ENCODE data around the gene DENND4A. TPM values are rescaled to one million over a fixed set of nuclear protein-coding genes. Genes with fewer than 3 reads are reported as not detected.

The DENND4A gene
- total RNA-seq, 6 donors from 2014 or later, result 20.9 to 66.4 (median 30.8) TPM

DNA sequence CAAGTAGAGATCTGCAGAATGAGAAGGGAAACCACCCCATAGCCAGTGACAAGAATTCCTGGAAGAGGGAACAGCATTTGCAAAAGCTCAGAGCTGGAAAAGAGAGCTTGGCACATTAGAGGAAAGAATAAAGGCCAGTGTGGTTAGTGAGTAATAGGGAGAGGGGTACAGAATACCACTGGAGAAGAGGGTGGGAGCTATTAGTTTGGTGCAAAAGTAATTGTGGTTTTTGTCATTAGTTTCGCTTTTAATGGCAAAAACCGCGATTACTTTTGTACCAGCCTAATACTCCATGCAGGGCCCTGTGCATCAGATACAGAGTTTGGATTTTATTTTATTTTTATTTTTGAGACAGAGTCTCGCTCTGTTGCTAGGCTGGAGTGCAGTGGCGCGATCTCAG lies 160.6 kb downstream of the DENND4A start:
- Histone ChIP-seq H3K9me3 (no peaks in the 10 kb centered on the region), H3K4me1 (no peaks in the 10 kb centered on the region), H3K27me3 (no peaks in the 10 kb centered on the region), H3K4me3 (no peak overlapping the region), H3K27ac (no peak overlapping the region), H3K36me3 (peaks cover 0 to 5% (median 0%) of the 10 kb centered on the region in 4 donors)
- DNase-seq, result no peak
- TF ChIP-seq POLR2AphosphoS5 (IDR thresholded peaks at IDR 0.05), result no peak
- TF ChIP-seq EP300 (IDR thresholded peaks at IDR 0.05), result no peak
- no peak for TF ChIP-seq POLR2A (IDR thresholded peaks at IDR 0.05)
- TF ChIP-seq, protein P1, sequence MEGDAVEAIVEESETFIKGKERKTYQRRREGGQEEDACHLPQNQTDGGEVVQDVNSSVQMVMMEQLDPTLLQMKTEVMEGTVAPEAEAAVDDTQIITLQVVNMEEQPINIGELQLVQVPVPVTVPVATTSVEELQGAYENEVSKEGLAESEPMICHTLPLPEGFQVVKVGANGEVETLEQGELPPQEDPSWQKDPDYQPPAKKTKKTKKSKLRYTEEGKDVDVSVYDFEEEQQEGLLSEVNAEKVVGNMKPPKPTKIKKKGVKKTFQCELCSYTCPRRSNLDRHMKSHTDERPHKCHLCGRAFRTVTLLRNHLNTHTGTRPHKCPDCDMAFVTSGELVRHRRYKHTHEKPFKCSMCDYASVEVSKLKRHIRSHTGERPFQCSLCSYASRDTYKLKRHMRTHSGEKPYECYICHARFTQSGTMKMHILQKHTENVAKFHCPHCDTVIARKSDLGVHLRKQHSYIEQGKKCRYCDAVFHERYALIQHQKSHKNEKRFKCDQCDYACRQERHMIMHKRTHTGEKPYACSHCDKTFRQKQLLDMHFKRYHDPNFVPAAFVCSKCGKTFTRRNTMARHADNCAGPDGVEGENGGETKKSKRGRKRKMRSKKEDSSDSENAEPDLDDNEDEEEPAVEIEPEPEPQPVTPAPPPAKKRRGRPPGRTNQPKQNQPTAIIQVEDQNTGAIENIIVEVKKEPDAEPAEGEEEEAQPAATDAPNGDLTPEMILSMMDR (IDR thresholded peaks at IDR 0.05), result no peak
- ATAC-seq (ENCODE audit: low FRiP score in 2 of 2), result no peak
- WGBS, 2 donors, result 92% methylated on average over 6 of the region's 6 CpGs

GRCh38 chr15:65630760-65631159 lies 161.3 kb downstream of the DENND4A start:
- DNase-seq (no peak), ATAC-seq (ENCODE audit: low FRiP score in 2 of 2) (no peak)
- TF ChIP-seq POLR2AphosphoS5 (IDR thresholded peaks at IDR 0.05) (no peak), POLR2A (IDR thresholded peaks at IDR 0.05) (no peak), EP300 (IDR thresholded peaks at IDR 0.05) (no peak)
- TF ChIP-seq, protein P1 (IDR thresholded peaks at IDR 0.05), result no peak
- Histone ChIP-seq H3K4me3 (no peak overlapping the region), H3K36me3 (peaks cover 0 to 12% (median 4%) of the 10 kb centered on the region in 4 donors), H3K9me3 (no peaks in the 10 kb centered on the region), H3K27me3 (no peaks in the 10 kb centered on the region), H3K27ac (no peak overlapping the region), H3K4me1 (no peaks in the 10 kb centered on the region)
- 87 to 100% methylated on average over 5 of the region's 5 CpGs for WGBS, 2 donors

GRCh38 chr15:65629548-65629947 lies 162.5 kb downstream of the DENND4A start:
- Histone ChIP-seq H3K4me3 (no peak overlapping the region), H3K27me3 (no peaks in the 10 kb centered on the region), H3K9me3 (no peaks in the 10 kb centered on the region), H3K36me3 (peaks cover 0 to 23% (median 11%) of the 10 kb centered on the region in 4 donors), H3K4me1 (no peaks in the 10 kb centered on the region), H3K27ac (no peak overlapping the region)
- ATAC-seq (ENCODE audit: low FRiP score in 2 of 2) (no peak), DNase-seq (no peak)
- TF ChIP-seq POLR2A (IDR thresholded peaks at IDR 0.05) (no peak), EP300 (IDR thresholded peaks at IDR 0.05) (no peak), POLR2AphosphoS5 (IDR thresholded peaks at IDR 0.05) (no peak)
- TF ChIP-seq, protein P1 (IDR thresholded peaks at IDR 0.05), result no peak
- 92 to 97% methylated on average over 3 of the region's 3 CpGs for WGBS, 2 donors

DNA sequence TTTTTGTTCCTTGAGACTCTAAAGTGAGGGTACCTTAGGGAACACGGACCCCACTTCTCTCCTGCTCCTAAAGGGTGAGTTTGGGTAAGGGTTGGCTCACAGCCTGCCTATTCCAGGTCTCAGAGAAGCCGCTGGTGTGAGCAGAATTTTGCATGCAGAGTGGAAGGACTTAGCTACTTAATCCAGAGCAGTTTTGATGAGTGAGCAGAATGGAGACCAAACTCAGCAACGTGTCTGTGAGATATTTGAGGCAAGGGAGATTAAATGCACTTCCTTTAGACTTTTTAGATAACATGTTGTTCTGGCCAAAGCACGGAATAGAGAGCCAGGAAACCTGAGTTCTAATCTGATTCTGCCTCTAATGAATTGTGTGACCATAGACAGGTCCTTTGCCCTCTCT lies 165.2 kb downstream of the DENND4A start:
- peaks cover 0 to 31% (median 16%) of the 10 kb centered on the region in 4 donors for H3K36me3 ChIP-seq
- no peaks in the 10 kb centered on the region for H3K9me3 ChIP-seq
- 73 to 80% methylated on average over 4 of the region's 4 CpGs for WGBS, 2 donors
- no peak for TF ChIP-seq EP300 (IDR thresholded peaks at IDR 0.05)
- TF ChIP-seq POLR2A (IDR thresholded peaks at IDR 0.05), result no peak
- TF ChIP-seq POLR2AphosphoS5 (IDR thresholded peaks at IDR 0.05), result no peak
- TF ChIP-seq, protein P1 (IDR thresholded peaks at IDR 0.05), result no peak
- no peaks in the 10 kb centered on the region for H3K27me3 ChIP-seq
- DNase-seq (no peak), ATAC-seq (ENCODE audit: low FRiP score in 2 of 2) (no peak)
- H3K4me3 ChIP-seq, result no peak overlapping the region
- no peaks in the 10 kb centered on the region for H3K4me1 ChIP-seq
- no peak overlapping the region for H3K27ac ChIP-seq

GRCh38 chr15:65623103-65623502 lies 169.0 kb downstream of the DENND4A start:
- TF ChIP-seq POLR2A (IDR thresholded peaks at IDR 0.05), result no peak
- TF ChIP-seq EP300 (IDR thresholded peaks at IDR 0.05), result no peak
- TF ChIP-seq, protein P1 (IDR thresholded peaks at IDR 0.05), result no peak
- no peak for TF ChIP-seq POLR2AphosphoS5 (IDR thresholded peaks at IDR 0.05)

More at GRCh38 chr15:65623103-65623502, 169.0 kb downstream of the DENND4A start:
- no peaks in the 10 kb centered on the region for H3K9me3 ChIP-seq
- no peak overlapping the region for H3K4me3 ChIP-seq
- ATAC-seq (ENCODE audit: low FRiP score in 2 of 2) (no peak), DNase-seq (no peak)
- H3K27me3 ChIP-seq, result no peaks in the 10 kb centered on the region
- H3K27ac ChIP-seq, result no peak overlapping the region
- H3K4me1 ChIP-seq, result no peaks in the 10 kb centered on the region
- H3K36me3 ChIP-seq, result peaks cover 0 to 31% (median 19%) of the 10 kb centered on the region in 4 donors
